GM12873 (cell line): ENCODE measurements around the gene NREP.

Experiments used
- CTCF ChIP-seq: IDR thresholded peaks from 2 replicates; pipeline ENCODE4 v1.5.1; 2012; ENCODE audit warnings: low read depth, mild to moderate bottlenecking, moderate library complexity, low read length, control low read depth; ENCODE audit not compliant: insufficient read depth; ENCODE audit errors: missing control alignments

The NREP gene

GRCh38 chr5:111779260-111779921 lies 22.4 kb upstream of the NREP start:
- TF ChIP-seq CTCF, result no peak

- TF ChIP-seq CTCF, result no peak
Measured at GRCh38 chr5:111776913-111777781, 20.2 kb upstream of the NREP start.

- TF ChIP-seq CTCF, result no peak
Measured at GRCh38 chr5:111775224-111775623, 18.2 kb upstream of the NREP start.

GRCh38 chr5:111774525-111774924 lies 17.5 kb upstream of the NREP start:
- no peak for TF ChIP-seq CTCF

GRCh38 chr5:111772456-111773122 lies 15.6 kb upstream of the NREP start:
- no peak for TF ChIP-seq CTCF

GRCh38 chr5:111769541-111769940 lies 12.5 kb upstream of the NREP start:
- TF ChIP-seq CTCF, result no peak
